ENCODE data around the gene CDKAL1. TPM values are rescaled to one million over a fixed set of nuclear protein-coding genes. Genes with fewer than 3 reads are reported as not detected.
"Not testable (repeated sequence)": the region's sequence is repeated elsewhere in the genome, so short reads cannot be mapped to it uniquely, and the experiment has no call there.

CDKAL1 gene
- total and polyA plus RNA-seq, 2 donors (not counting 3 experiments of a cell fraction or from before 2014, with no cell fraction given) = 6.1 to 20.5 TPM

- CTCF ChIA-PET = interaction anchor here (1.2 to 1.5 kb wide), 3 partner anchors 13 to 28 kb away, joined by 3 read pairs; no protein-coding TSS in a partner anchor
- BruUV-seq (replicated peaks) = no TSS peak
- no peak overlapping the region for H3K4me3 ChIP-seq (replicated peaks in 1 of 3; ENCODE audit: insufficient read depth in 1 of 3, low read depth in 1 of 3, low read length in 3 of 3)
- peaks cover 15% of the 10 kb centered on the region for H3K4me1 ChIP-seq (ENCODE audit: control insufficient read depth, extremely low read depth, insufficient read depth, low read length)
- dilution Hi-C loops (cut with MboI; ENCODE audit: extremely low pct_ligation_motif_present, low sequenced_read_pairs) (no loop called here), intact Hi-C loops (cut with micrococcal nuclease) (no loop called here)
- DNase-seq (ENCODE audit: low read depth, low spot score) = peak; percentile 73
- TF ChIP-seq POLR2AphosphoS5 (IDR thresholded peaks at IDR 0.05; ENCODE audit: insufficient read depth, low read depth, low read length) (no peak), MYC (IDR thresholded peaks at IDR 0.05; ENCODE audit: low read depth, low read length) (no peak), MAX (IDR thresholded peaks at IDR 0.05; ENCODE audit: insufficient read depth, insufficient read length) (no peak), EZH2 (IDR thresholded peaks at IDR 0.05; ENCODE audit: borderline replicate concordance, low read depth, low read length, severe bottlenecking) (no peak), POLR2A (IDR thresholded peaks at IDR 0.05; ENCODE audit: low read depth, low read length) (no peak), CTCF (IDR thresholded peaks at IDR 0.05; ENCODE audit: extremely low read depth in 1 of 2, insufficient read depth in 1 of 2, low read depth in 1 of 2, low read length in 2 of 2) (no peak), GATA2 (IDR thresholded peaks at IDR 0.05; ENCODE audit: insufficient read depth, insufficient read length, low read depth, low read length) (no peak), FOS (IDR thresholded peaks at IDR 0.05; ENCODE audit: borderline replicate concordance, insufficient read depth, low read length) (no peak), JUN (IDR thresholded peaks at IDR 0.05; ENCODE audit: borderline replicate concordance, insufficient read depth, insufficient read length, low read depth) (no peak)
- no peaks in the 10 kb centered on the region for H3K27me3 ChIP-seq (ENCODE audit: control insufficient read depth in 2 of 2, insufficient read depth in 2 of 2, low read length in 2 of 2)
- H2AFZ ChIP-seq (ENCODE audit: low read depth, low read length) = no peak overlapping the region
- no peaks in the 10 kb centered on the region for H3K79me2 ChIP-seq (ENCODE audit: control insufficient read depth, insufficient read depth, low read length)
- no peak overlapping the region for H3K9ac ChIP-seq (replicated peaks; ENCODE audit: extremely low read depth, insufficient read depth, low read length)
- FAIRE-seq = peak; percentile 85
- H3K4me2 ChIP-seq (ENCODE audit: insufficient read depth, low read length) = peak overlapping the region; percentile 50
- H3K9me1 ChIP-seq (replicated peaks; ENCODE audit: control insufficient read depth, extremely low read depth, insufficient read depth, low read length) = no peaks in the 10 kb centered on the region
- H3K9me3 ChIP-seq (replicated peaks; ENCODE audit: control insufficient read depth, insufficient read depth, low read length) = no peaks in the 10 kb centered on the region
- no peak overlapping the region for H3K27ac ChIP-seq (ENCODE audit: insufficient read depth, low read depth, low read length)
- POLR2A ChIA-PET = no interaction called here
- H3K36me3 ChIP-seq (ENCODE audit: control insufficient read depth in 2 of 2, extremely low read depth in 1 of 2, insufficient read depth in 2 of 2, low read length in 2 of 2) = no peaks in the 10 kb centered on the region
- H4K20me1 ChIP-seq (replicated peaks; ENCODE audit: control insufficient read depth, extremely low read depth, insufficient read depth, low read length) = no peaks in the 10 kb centered on the region
Measured at GRCh38 chr6:20589266-20589665, 55.0 kb downstream of the CDKAL1 start.

GRCh38 chr6:20590476-20590875 lies 56.2 kb downstream of the CDKAL1 start:
- H2AFZ ChIP-seq (ENCODE audit: low read depth, low read length); H3K79me2 ChIP-seq (ENCODE audit: control insufficient read depth, insufficient read depth, low read length); H3K9ac ChIP-seq (replicated peaks; ENCODE audit: extremely low read depth, insufficient read depth, low read length); BruUV-seq (replicated peaks); POLR2A ChIA-PET; H3K4me3 ChIP-seq (replicated peaks in 1 of 3; ENCODE audit: insufficient read depth in 1 of 3, low read depth in 1 of 3, low read length in 3 of 3); H3K9me3 ChIP-seq (replicated peaks; ENCODE audit: control insufficient read depth, insufficient read depth, low read length); H3K27me3 ChIP-seq (ENCODE audit: control insufficient read depth in 2 of 2, insufficient read depth in 2 of 2, low read length in 2 of 2); intact Hi-C loops (cut with micrococcal nuclease); DNase-seq (ENCODE audit: low read depth, low spot score); H3K27ac ChIP-seq (ENCODE audit: insufficient read depth, low read depth, low read length); dilution Hi-C loops (cut with MboI; ENCODE audit: extremely low pct_ligation_motif_present, low sequenced_read_pairs); H3K9me1 ChIP-seq (replicated peaks; ENCODE audit: control insufficient read depth, extremely low read depth, insufficient read depth, low read length); CTCF ChIA-PET; H4K20me1 ChIP-seq (replicated peaks; ENCODE audit: control insufficient read depth, extremely low read depth, insufficient read depth, low read length); H3K4me2 ChIP-seq (ENCODE audit: insufficient read depth, low read length); FAIRE-seq; H3K36me3 ChIP-seq (ENCODE audit: control insufficient read depth in 2 of 2, extremely low read depth in 1 of 2, insufficient read depth in 2 of 2, low read length in 2 of 2): not testable (repeated sequence)
- peaks cover 11% of the 10 kb centered on the region for H3K4me1 ChIP-seq (ENCODE audit: control insufficient read depth, extremely low read depth, insufficient read depth, low read length)

- H3K79me2 ChIP-seq (ENCODE audit: control insufficient read depth, insufficient read depth, low read length); H4K20me1 ChIP-seq (replicated peaks; ENCODE audit: control insufficient read depth, extremely low read depth, insufficient read depth, low read length); H3K27ac ChIP-seq (ENCODE audit: insufficient read depth, low read depth, low read length); FAIRE-seq; H3K27me3 ChIP-seq (ENCODE audit: control insufficient read depth in 2 of 2, insufficient read depth in 2 of 2, low read length in 2 of 2); H3K4me2 ChIP-seq (ENCODE audit: insufficient read depth, low read length); H3K4me1 ChIP-seq (ENCODE audit: control insufficient read depth, extremely low read depth, insufficient read depth, low read length); H3K36me3 ChIP-seq (ENCODE audit: control insufficient read depth in 2 of 2, extremely low read depth in 1 of 2, insufficient read depth in 2 of 2, low read length in 2 of 2); H3K4me3 ChIP-seq (replicated peaks in 1 of 3; ENCODE audit: insufficient read depth in 1 of 3, low read depth in 1 of 3, low read length in 3 of 3); intact Hi-C loops (cut with micrococcal nuclease); DNase-seq (ENCODE audit: low read depth, low spot score); H3K9me3 ChIP-seq (replicated peaks; ENCODE audit: control insufficient read depth, insufficient read depth, low read length); H3K9me1 ChIP-seq (replicated peaks; ENCODE audit: control insufficient read depth, extremely low read depth, insufficient read depth, low read length); H3K9ac ChIP-seq (replicated peaks; ENCODE audit: extremely low read depth, insufficient read depth, low read length); POLR2A ChIA-PET; CTCF ChIA-PET; dilution Hi-C loops (cut with MboI; ENCODE audit: extremely low pct_ligation_motif_present, low sequenced_read_pairs); BruUV-seq (replicated peaks); H2AFZ ChIP-seq (ENCODE audit: low read depth, low read length): not testable (repeated sequence)
Measured at GRCh38 chr6:20594299-20594853, 60.1 kb downstream of the CDKAL1 start.
